ENCODE results near the gene KRT81. TPM values are rescaled to one million over a fixed set of nuclear protein-coding genes. Genes with fewer than 3 reads are reported as not detected.
A peak's percentile ranks its signal among the peaks of the same experiment; 100 is the strongest.

The KRT81 gene
- total and polyA plus RNA-seq, 4 experiments from 2014 or later = not detected

GRCh38 chr12:52332381-52332780 is 41.0 kb upstream of the KRT81 start:
- H3K36me3 Mint-ChIP-seq = no peaks in the 10 kb centered on the region
- Histone ChIP-seq H3K4me1 (ENCODE audit: insufficient read depth, low read length) (peaks cover 3% of the 10 kb centered on the region), H3K27ac (ENCODE audit: low read depth, low read length) (no peak overlapping the region), H3K27me3 (ENCODE audit: insufficient read depth, low read length) (no peaks in the 10 kb centered on the region), H3K4me3 (ENCODE audit: low read length in 2 of 2) (no peak overlapping the region), H3K9me3 (ENCODE audit: control insufficient read depth in 1 of 2, low read length in 2 of 2) (peaks cover 0 to 5% of the 10 kb centered on the region in 2 donors), H3K36me3 (ENCODE audit: insufficient read depth, low read length) (no peaks in the 10 kb centered on the region)
- H3K4me1 Mint-ChIP-seq = peaks cover 4 to 5% (median 4%) of the 10 kb centered on the region in 4 donors
- no peak for DNase-seq
- ChIA-PET POLR2A (ENCODE audit: partially characterized antibody) (interaction anchor here (0.8 kb wide), 1 partner anchor 15 kb away, joined by 3 read pairs; no protein-coding TSS in a partner anchor), CTCF (ENCODE audit: partially characterized antibody) (interaction anchor here (0.7 to 1.0 kb wide), 3 partner anchors 53 to 188 kb away, joined by 3 to 4 read pairs (median 4); no protein-coding TSS in a partner anchor)
- H3K4me3 Mint-ChIP-seq = no peak overlapping the region
- H3K9me3 Mint-ChIP-seq = peaks cover 0 to 9% (median 3%) of the 10 kb centered on the region in 8 donors
- H3K27me3 Mint-ChIP-seq = peaks cover 3 to 10% of the 10 kb centered on the region in 2 donors
- intact Hi-C loops (cut with micrococcal nuclease) = no loop called here
- H3K27ac Mint-ChIP-seq = no peak overlapping the region

GRCh38 chr12:52331833-52332232 is 40.5 kb upstream of the KRT81 start:
- no peak overlapping the region for H3K4me3 Mint-ChIP-seq
- H3K27ac Mint-ChIP-seq = no peak overlapping the region
- POLR2A ChIA-PET (ENCODE audit: partially characterized antibody) = no interaction called here
- Histone ChIP-seq H3K36me3 (ENCODE audit: insufficient read depth, low read length) (no peaks in the 10 kb centered on the region), H3K4me3 (ENCODE audit: low read length in 2 of 2) (no peak overlapping the region), H3K9me3 (ENCODE audit: control insufficient read depth in 1 of 2, low read length in 2 of 2) (peaks cover 0 to 4% of the 10 kb centered on the region in 2 donors), H3K4me1 (ENCODE audit: insufficient read depth, low read length) (peaks cover 3% of the 10 kb centered on the region), H3K27me3 (ENCODE audit: insufficient read depth, low read length) (no peaks in the 10 kb centered on the region), H3K27ac (ENCODE audit: low read depth, low read length) (no peak overlapping the region)
- H3K36me3 Mint-ChIP-seq = no peaks in the 10 kb centered on the region
- peaks cover 4 to 10% of the 10 kb centered on the region in 2 donors for H3K27me3 Mint-ChIP-seq
- peaks cover 5 to 7% (median 6%) of the 10 kb centered on the region in 4 donors for H3K4me1 Mint-ChIP-seq
- CTCF ChIA-PET (ENCODE audit: partially characterized antibody) = interaction anchor here (0.7 to 1.0 kb wide), 2 partner anchors 10 to 53 kb away, joined by 3 to 4 read pairs; partner anchors contain the start of gene KRT83
- intact Hi-C loops (cut with micrococcal nuclease) = no loop called here
- peaks cover 0 to 9% (median 3%) of the 10 kb centered on the region in 8 donors for H3K9me3 Mint-ChIP-seq
- DNase-seq = no peak

DNA sequence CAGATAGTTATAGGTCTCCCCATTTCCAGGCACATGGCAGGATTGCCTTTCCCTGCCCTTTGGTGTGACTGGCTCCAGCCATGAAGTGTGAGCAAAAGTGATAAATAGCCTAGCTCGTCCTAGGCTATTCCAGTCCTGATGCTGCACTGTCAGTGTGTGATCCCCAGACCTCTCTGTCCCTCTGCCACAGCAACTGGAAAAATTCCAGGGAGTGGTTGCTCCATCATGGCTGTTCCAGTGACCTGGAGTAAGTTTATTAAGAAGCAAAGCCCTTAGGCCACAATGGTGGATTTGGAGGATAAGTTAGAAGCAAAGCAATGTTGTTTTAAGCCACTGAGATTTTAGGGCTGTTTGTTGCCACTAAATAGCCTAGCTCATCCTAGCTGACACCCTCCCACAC is 39.7 kb upstream of the KRT81 start:
- Histone ChIP-seq H3K27ac (ENCODE audit: low read depth, low read length) (no peak overlapping the region), H3K9me3 (ENCODE audit: control insufficient read depth in 1 of 2, low read length in 2 of 2) (no peaks in the 10 kb centered on the region), H3K27me3 (ENCODE audit: insufficient read depth, low read length) (no peaks in the 10 kb centered on the region), H3K4me3 (ENCODE audit: low read length in 2 of 2) (no peak overlapping the region), H3K4me1 (ENCODE audit: insufficient read depth, low read length) (peaks cover 3% of the 10 kb centered on the region), H3K36me3 (ENCODE audit: insufficient read depth, low read length) (no peaks in the 10 kb centered on the region)
- ChIA-PET CTCF (ENCODE audit: partially characterized antibody) (interaction anchor here (0.7 to 7.9 kb wide), 3 partner anchors 10 to 558 kb away, joined by 4 to 101 read pairs (median 4); partner anchors contain the start of gene KRT83), POLR2A (ENCODE audit: partially characterized antibody) (no interaction called here)
- H3K27me3 Mint-ChIP-seq = peaks cover 4 to 7% of the 10 kb centered on the region in 2 donors
- H3K9me3 Mint-ChIP-seq = peaks cover 0 to 4% (median 0%) of the 10 kb centered on the region in 8 donors
- H3K36me3 Mint-ChIP-seq = no peaks in the 10 kb centered on the region
- no peak overlapping the region for H3K27ac Mint-ChIP-seq
- H3K4me1 Mint-ChIP-seq = peaks cover 5 to 7% (median 6%) of the 10 kb centered on the region in 4 donors
- no peak overlapping the region for H3K4me3 Mint-ChIP-seq
- intact Hi-C loops (cut with micrococcal nuclease) = no loop called here
- no peak for DNase-seq

DNA sequence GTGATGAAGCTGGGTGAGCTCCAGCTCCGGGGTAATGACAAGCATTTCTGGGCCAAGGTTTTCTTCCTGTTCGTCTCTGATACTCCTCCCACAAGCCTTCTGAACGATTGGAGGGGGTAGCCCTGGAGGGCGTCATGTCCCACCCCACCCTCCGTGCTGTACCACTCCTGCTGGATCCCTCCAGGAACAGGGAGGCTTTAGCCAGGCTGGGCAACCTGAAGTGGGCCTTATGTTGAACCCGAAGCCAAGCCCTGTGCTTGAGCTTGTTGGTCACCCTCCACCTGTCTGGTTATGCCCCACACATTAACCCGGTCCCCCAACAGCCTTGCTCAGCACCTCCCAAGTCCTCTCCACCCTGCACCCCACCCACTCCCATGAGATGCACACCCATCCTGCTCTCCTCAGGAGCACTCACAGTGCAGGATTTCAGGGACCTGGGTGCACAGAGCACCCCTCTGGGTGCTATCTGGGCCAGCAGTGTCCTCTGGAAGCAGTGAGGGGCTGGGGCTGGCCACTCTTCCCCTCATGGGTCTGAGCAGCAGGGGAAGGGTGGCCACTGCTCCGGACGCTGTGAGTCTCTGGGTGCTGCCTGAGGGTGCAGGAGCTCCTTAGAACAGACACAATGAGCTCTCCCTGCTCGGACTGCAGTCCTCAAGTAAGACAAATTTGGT is 36.6 kb upstream of the KRT81 start:
- intact Hi-C loops (cut with micrococcal nuclease) = loop anchor here (1.0 to 5.0 kb wide), 5 partner anchors 51 to 544 kb away; no protein-coding TSS in a partner anchor
- peak overlapping the region in 1 of 7 donors; percentile 43 for H3K27ac Mint-ChIP-seq
- Histone ChIP-seq H3K9me3 (ENCODE audit: control insufficient read depth in 1 of 2, low read length in 2 of 2) (no peaks in the 10 kb centered on the region), H3K4me1 (ENCODE audit: insufficient read depth, low read length) (peaks cover 3% of the 10 kb centered on the region), H3K27me3 (ENCODE audit: insufficient read depth, low read length) (no peaks in the 10 kb centered on the region), H3K27ac (ENCODE audit: low read depth, low read length) (no peak overlapping the region), H3K36me3 (ENCODE audit: insufficient read depth, low read length) (no peaks in the 10 kb centered on the region), H3K4me3 (ENCODE audit: low read length in 2 of 2) (no peak overlapping the region)
- H3K36me3 Mint-ChIP-seq = no peaks in the 10 kb centered on the region
- no peak overlapping the region for H3K4me3 Mint-ChIP-seq
- no peaks in the 10 kb centered on the region for H3K9me3 Mint-ChIP-seq
- no peak for DNase-seq
- POLR2A ChIA-PET (ENCODE audit: partially characterized antibody) = interaction anchor here (0.7 to 1.2 kb wide), 4 partner anchors 31 to 173 kb away, joined by 3 to 5 read pairs (median 3); no protein-coding TSS in a partner anchor
- CTCF ChIA-PET (ENCODE audit: partially characterized antibody) = interaction anchor here (0.7 to 7.9 kb wide), 40 partner anchors 8 to 653 kb away, joined by 3 to 101 read pairs (median 4); partner anchors contain the start of genes KRT84 and KRT85
- H3K4me1 Mint-ChIP-seq = peaks cover 5 to 7% (median 6%) of the 10 kb centered on the region in 4 donors
- peaks cover 5 to 8% of the 10 kb centered on the region in 2 donors for H3K27me3 Mint-ChIP-seq

DNA sequence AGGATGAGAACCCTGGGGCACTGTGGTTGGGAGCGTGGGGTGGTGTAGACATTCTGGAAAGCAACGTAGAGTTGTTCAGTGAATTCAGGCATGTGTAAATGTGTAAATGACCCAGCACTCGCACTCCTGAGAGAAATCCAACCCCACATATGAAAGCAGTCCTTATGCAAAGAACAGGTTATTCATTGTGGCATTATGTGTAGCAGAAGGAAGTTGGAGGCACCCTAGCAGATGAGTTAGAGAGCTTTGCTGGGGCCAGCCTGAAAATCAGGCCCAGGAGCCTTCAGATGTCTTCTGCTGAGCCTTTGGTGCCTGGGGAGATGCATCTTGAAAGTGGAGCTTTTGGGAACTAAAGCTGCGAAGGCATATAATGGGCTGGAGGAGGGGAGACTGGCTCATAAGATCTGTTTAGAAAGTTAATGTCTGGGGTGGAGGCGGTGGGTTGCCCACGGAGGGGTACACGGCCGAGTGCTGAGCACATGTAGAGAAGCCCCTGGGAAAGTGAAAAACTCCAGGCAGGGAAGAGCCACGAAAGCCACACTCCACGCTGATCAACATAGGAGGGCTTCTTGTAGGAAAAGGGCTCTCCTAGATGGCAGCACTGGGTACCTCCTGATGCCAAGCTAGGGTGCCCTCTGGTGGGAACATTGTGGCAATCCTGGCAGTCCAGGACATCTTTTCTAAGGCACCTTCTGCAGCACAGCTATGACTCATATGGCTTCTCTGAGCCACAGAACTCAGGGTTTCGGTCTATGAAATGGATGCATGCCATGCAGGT is 35.9 kb upstream of the KRT81 start:
- CTCF ChIA-PET (ENCODE audit: partially characterized antibody) = interaction anchor here (0.7 to 7.9 kb wide), 35 partner anchors 8 to 558 kb away, joined by 3 to 101 read pairs (median 5); partner anchors contain the start of genes KRT84 and KRT85
- Histone ChIP-seq H3K4me1 (ENCODE audit: insufficient read depth, low read length) (peaks cover 3% of the 10 kb centered on the region), H3K27me3 (ENCODE audit: insufficient read depth, low read length) (no peaks in the 10 kb centered on the region), H3K36me3 (ENCODE audit: insufficient read depth, low read length) (no peaks in the 10 kb centered on the region), H3K27ac (ENCODE audit: low read depth, low read length) (no peak overlapping the region), H3K4me3 (ENCODE audit: low read length in 2 of 2) (no peak overlapping the region), H3K9me3 (ENCODE audit: control insufficient read depth in 1 of 2, low read length in 2 of 2) (no peaks in the 10 kb centered on the region)
- H3K4me3 Mint-ChIP-seq = peak overlapping the region in 1 of 8 donors; percentile 2
- peaks cover 7 to 12% of the 10 kb centered on the region in 2 donors for H3K27me3 Mint-ChIP-seq
- H3K4me1 Mint-ChIP-seq = peaks cover 5 to 7% (median 6%) of the 10 kb centered on the region in 4 donors
- peak; percentile 76 to 84 (median 80) for DNase-seq
- no peaks in the 10 kb centered on the region for H3K9me3 Mint-ChIP-seq
- POLR2A ChIA-PET (ENCODE audit: partially characterized antibody) = interaction anchor here (0.7 to 1.2 kb wide), 4 partner anchors 32 to 178 kb away, joined by 3 to 5 read pairs (median 3); no protein-coding TSS in a partner anchor
- intact Hi-C loops (cut with micrococcal nuclease) = loop anchor here (1.0 to 5.0 kb wide), 5 partner anchors 50 to 545 kb away; no protein-coding TSS in a partner anchor
- no peaks in the 10 kb centered on the region for H3K36me3 Mint-ChIP-seq
- H3K27ac Mint-ChIP-seq = peak overlapping the region in 2 of 7 donors; percentile 36 to 75

DNA sequence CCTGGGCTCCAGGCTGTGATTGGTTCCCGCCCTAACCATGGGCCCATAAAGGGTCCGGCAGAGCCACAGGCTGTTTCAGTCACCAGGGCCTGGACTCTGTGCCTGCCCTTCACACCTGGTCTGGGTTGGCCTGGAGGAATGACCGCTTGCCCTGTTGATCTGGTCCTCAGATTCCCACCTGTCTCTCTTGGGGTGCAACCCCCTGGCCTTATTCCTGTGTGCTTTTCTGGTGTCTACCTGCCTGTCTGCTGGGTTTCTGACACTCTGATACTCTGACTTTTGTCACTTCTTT is 32.8 kb upstream of the KRT81 start:
- peaks cover 3% of the 10 kb centered on the region for H3K4me1 ChIP-seq (ENCODE audit: insufficient read depth, low read length)
- H3K9me3 Mint-ChIP-seq = no peaks in the 10 kb centered on the region
- H3K4me3 Mint-ChIP-seq = no peak overlapping the region
- intact Hi-C loops (cut with micrococcal nuclease) = no loop called here
- H3K27ac Mint-ChIP-seq = no peak overlapping the region
- no peaks in the 10 kb centered on the region for H3K36me3 Mint-ChIP-seq
- no peaks in the 10 kb centered on the region for H3K9me3 ChIP-seq (ENCODE audit: control insufficient read depth in 1 of 2, low read length in 2 of 2)
- H3K27me3 ChIP-seq (ENCODE audit: insufficient read depth, low read length) = peaks cover 7% of the 10 kb centered on the region
- H3K27me3 Mint-ChIP-seq = peaks cover 9 to 21% of the 10 kb centered on the region in 2 donors
- no peak overlapping the region for H3K27ac ChIP-seq (ENCODE audit: low read depth, low read length)
- DNase-seq = no peak
- ChIA-PET CTCF (ENCODE audit: partially characterized antibody) (interaction anchor here (1.0 to 7.9 kb wide), 5 partner anchors 12 to 184 kb away, joined by 3 to 101 read pairs (median 6); no protein-coding TSS in a partner anchor), POLR2A (ENCODE audit: partially characterized antibody) (no interaction called here)
- H3K4me3 ChIP-seq (ENCODE audit: low read length in 2 of 2) = no peak overlapping the region
- H3K36me3 ChIP-seq (ENCODE audit: insufficient read depth, low read length) = no peaks in the 10 kb centered on the region
- peaks cover 5 to 7% (median 6%) of the 10 kb centered on the region in 4 donors for H3K4me1 Mint-ChIP-seq

Measured in CD4-positive, alpha-beta memory T cell (primary cell).